Liver (tissue), 9 donors: Measurements from ENCODE around the gene THBD. TPM values are rescaled to one million over a fixed set of nuclear protein-coding genes. Genes with fewer than 3 reads are reported as not detected.

ENCODE experiments used
- DNase-seq: peaks from one replicate; pipeline ENCODE4 v3.0.0-alpha.2; 2017; ENCODE audit warnings: low spot score
- H3K27ac ChIP-seq, 2 donors: one replicate each; pipeline ENCODE4 v1.7.0; 2013; ENCODE audit warnings: inconsistent platforms in 2 of 2, low read length in 2 of 2, control low read depth in 1 of 2, low read depth in 1 of 2, mild to moderate bottlenecking in 1 of 2
- H3K27me3 ChIP-seq, 4 donors: one replicate each; pipeline versions ENCODE4 v1.6.1 to v1.7.0; 2013; ENCODE audit warnings: low read length in 3 of 4, inconsistent platforms in 1 of 4, mild to moderate bottlenecking in 1 of 4, moderate library complexity in 1 of 4; ENCODE audit not compliant: control insufficient read depth in 4 of 4, insufficient read depth in 4 of 4
- H3K36me3 ChIP-seq, 4 donors: one replicate each; pipeline versions ENCODE4 v1.6.1 to v1.7.0; 2013; ENCODE audit warnings: low read length in 3 of 4, mild to moderate bottlenecking in 3 of 4, low read depth in 1 of 4, moderate library complexity in 1 of 4; ENCODE audit not compliant: control insufficient read depth in 4 of 4, insufficient read depth in 3 of 4
- H3K4me1 ChIP-seq, 4 donors: one replicate each; pipeline versions ENCODE4 v1.6.1 to v1.7.0; 2013; ENCODE audit warnings: low read length in 3 of 4, mild to moderate bottlenecking in 3 of 4, moderate library complexity in 1 of 4; ENCODE audit not compliant: control insufficient read depth in 4 of 4, insufficient read depth in 4 of 4
- H3K4me3 ChIP-seq, 3 donors: one replicate each; pipeline versions ENCODE4 v1.6.1 to v1.7.0; 2013; ENCODE audit warnings: low read length in 3 of 3, control low read depth in 1 of 3, low read depth in 1 of 3, mild to moderate bottlenecking in 1 of 3
- H3K9ac ChIP-seq, 2 donors: one replicate each; pipeline ENCODE4 v1.7.0; 2013; ENCODE audit warnings: low read length in 2 of 2, mild to moderate bottlenecking in 2 of 2, moderate library complexity in 2 of 2, control low read depth in 1 of 2, low read depth in 1 of 2
- H3K9me3 ChIP-seq, 4 donors: one replicate each; pipeline versions ENCODE4 v1.6.1 to v1.7.0; 2013; ENCODE audit warnings: low read length in 3 of 4; ENCODE audit not compliant: control insufficient read depth in 4 of 4
- EGR1 ChIP-seq, 2 donors: IDR thresholded peaks; 2 replicates each; pipeline ENCODE4 v1.6.1; 2016 to 2018; ENCODE audit warnings: antibody characterized with exemption in 2 of 2, low read depth in 2 of 2
- FOXA1 ChIP-seq: IDR thresholded peaks from 2 replicates; pipeline ENCODE4 v1.6.1; 2016; ENCODE audit warnings: antibody characterized with exemption
- FOXA2 ChIP-seq: IDR thresholded peaks from 2 replicates; pipeline ENCODE4 v1.6.1; 2016; ENCODE audit warnings: antibody characterized with exemption
- GABPA ChIP-seq, 2 donors: IDR thresholded peaks in 1 of 2; conservative IDR thresholded peaks in 1 of 2; 2 replicates each; pipeline ENCODE4 v1.6.1; 2016; ENCODE audit warnings: antibody characterized with exemption in 2 of 2, mild to moderate bottlenecking in 1 of 2, moderate library complexity in 1 of 2
- HNF4A ChIP-seq, 2 donors: conservative IDR thresholded peaks; 2 replicates each; pipeline ENCODE4 v1.6.1; 2016; ENCODE audit warnings: antibody characterized with exemption in 2 of 2, mild to moderate bottlenecking in 2 of 2
- HNF4G ChIP-seq: IDR thresholded peaks from 2 replicates; pipeline ENCODE4 v1.6.1; 2016; ENCODE audit warnings: antibody characterized with exemption
- JUND ChIP-seq, 2 donors: IDR thresholded peaks; 2 replicates each; pipeline ENCODE4 v1.6.1; 2016; ENCODE audit warnings: antibody characterized with exemption in 2 of 2
- NR2F2 ChIP-seq: IDR thresholded peaks from 2 replicates; pipeline ENCODE4 v1.6.1; 2016; ENCODE audit warnings: antibody characterized with exemption
- RAD21 ChIP-seq, 2 donors: IDR thresholded peaks; 2 replicates each; pipeline ENCODE4 v1.6.1; 2016; ENCODE audit warnings: antibody characterized with exemption in 2 of 2, mild to moderate bottlenecking in 2 of 2
- RXRA ChIP-seq, 2 donors: IDR thresholded peaks; 2 replicates each; pipeline ENCODE4 v1.6.1; 2017 to 2018; ENCODE audit warnings: antibody characterized with exemption in 2 of 2, mild to moderate bottlenecking in 1 of 2
- SP1 ChIP-seq: IDR thresholded peaks from 2 replicates; pipeline ENCODE4 v1.6.1; 2018; ENCODE audit warnings: antibody characterized with exemption, mild to moderate bottlenecking
- TAF1 ChIP-seq: conservative IDR thresholded peaks from 2 replicates; pipeline ENCODE4 v1.6.1; 2016; ENCODE audit warnings: antibody characterized with exemption, mild to moderate bottlenecking
- YY1 ChIP-seq: IDR thresholded peaks from 2 replicates; pipeline ENCODE4 v1.6.1; 2016; ENCODE audit warnings: antibody characterized with exemption, mild to moderate bottlenecking
- WGBS: extraction: QIAGEN DNeasy Blood & Tissue Kit; methylation state at CpG from one replicate; pipeline ENCODE4 v1.1.7; 2013; 5-methylcytosine and 5-hydroxymethylcytosine counted together
- polyA plus RNA-seq, 2 donors: library from polyadenylated mRNA; stranded (reverse) in 1 of 2; unstranded in 1 of 2; fragments of 200-250 nt in 1 of 2; fragments of >200 nt in 1 of 2; fragmentation: Nextera tagmentation in 1 of 2; extraction: Ambion mirVana in 1 of 2; gene quantifications; one replicate each; pipeline versions ENCODE4 v1.2.1 to v1.2.3, GENCODE V29; 2013 to 2015
- total RNA-seq, 2 donors: library from RNA; depleted of rRNA; stranded (reverse); fragments of >200 nt; gene quantifications; one replicate each; pipeline ENCODE4 v1.2.3, GENCODE V29; 2014
- TF ChIP-seq, protein P1 (sequence below): IDR thresholded peaks from 2 replicates; pipeline ENCODE4 v1.6.1; 2016; ENCODE audit warnings: antibody characterized with exemption
- TF ChIP-seq, protein P2 (sequence below): IDR thresholded peaks from 2 replicates; pipeline ENCODE4 v1.6.1; 2016; ENCODE audit warnings: antibody characterized with exemption
- TF ChIP-seq, protein P3 (sequence below): IDR thresholded peaks from 2 replicates; pipeline ENCODE4 v1.6.1; 2016; ENCODE audit warnings: antibody characterized with exemption, mild to moderate bottlenecking
- TF ChIP-seq, protein P4 (sequence below): IDR thresholded peaks from 2 replicates; pipeline ENCODE4 v1.6.1; 2016; ENCODE audit warnings: antibody characterized with exemption
- TF ChIP-seq, protein P5 (sequence below): fragments of 150-350 bp; IDR thresholded peaks from 2 replicates; pipeline ENCODE4 v1.5.1; 2017; ENCODE audit warnings: improper control_type of control experiment, low read depth, low read length; ENCODE audit not compliant: missing input control
- donor health status: healthy.
- donor health status: healthy.
- donor health status: healthy.
- donor health status: healthy.
- donor health status: healthy.

Gene THBD
- total and polyA plus RNA-seq, 4 donors: 1.4 to 6.6 (median 3.1) TPM

DNA sequence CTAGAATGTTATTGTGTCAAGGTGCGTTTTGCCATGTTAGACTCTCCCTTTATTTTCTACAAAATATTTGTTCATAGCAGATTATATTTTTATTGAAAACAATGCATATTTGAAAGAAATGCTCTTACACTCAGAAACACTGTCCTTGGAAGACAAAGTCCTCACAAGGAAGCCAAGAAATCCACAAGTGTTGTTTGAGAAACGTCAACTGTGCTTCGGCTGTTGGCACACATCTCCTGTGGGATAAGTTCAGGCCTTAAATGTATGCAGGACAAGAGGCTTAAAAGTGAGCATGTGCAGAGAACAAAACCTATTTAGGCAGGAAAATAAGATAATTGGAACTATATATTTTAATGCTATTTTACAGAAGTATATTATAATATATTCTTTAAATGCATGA lies 9.5 kb upstream of the THBD start:
- Histone ChIP-seq H3K36me3 (no peaks in the 10 kb centered on the region), H3K4me1 (no peaks in the 10 kb centered on the region), H3K4me3 (no peak overlapping the region), H3K9me3 (peaks cover 0 to 5% (median 2%) of the 10 kb centered on the region in 4 donors), H3K9ac (no peak overlapping the region), H3K27ac (no peak overlapping the region), H3K27me3 (peaks cover 0 to 2% (median 0%) of the 10 kb centered on the region in 4 donors)
- TF ChIP-seq RAD21 (IDR thresholded peaks at IDR 0.05) (no peak), HNF4A (conservative IDR thresholded peaks at IDR 0.05) (no peak), HNF4G (no peak), YY1 (no peak), JUND (IDR thresholded peaks at IDR 0.05) (no peak), TAF1 (no peak), FOXA2 (no peak), RXRA (IDR thresholded peaks at IDR 0.05) (no peak), GABPA (IDR thresholded peaks at IDR 0.05 in 1 of 2, conservative IDR thresholded peaks at IDR 0.05 in 1 of 2) (no peak), SP1 (no peak), NR2F2 (no peak), FOXA1 (no peak), EGR1 (IDR thresholded peaks at IDR 0.05; ENCODE audit: low read depth in 2 of 2) (no peak)
- TF ChIP-seq, protein P1, sequence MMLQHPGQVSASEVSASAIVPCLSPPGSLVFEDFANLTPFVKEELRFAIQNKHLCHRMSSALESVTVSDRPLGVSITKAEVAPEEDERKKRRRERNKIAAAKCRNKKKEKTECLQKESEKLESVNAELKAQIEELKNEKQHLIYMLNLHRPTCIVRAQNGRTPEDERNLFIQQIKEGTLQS: no peak
- TF ChIP-seq, protein P2, sequence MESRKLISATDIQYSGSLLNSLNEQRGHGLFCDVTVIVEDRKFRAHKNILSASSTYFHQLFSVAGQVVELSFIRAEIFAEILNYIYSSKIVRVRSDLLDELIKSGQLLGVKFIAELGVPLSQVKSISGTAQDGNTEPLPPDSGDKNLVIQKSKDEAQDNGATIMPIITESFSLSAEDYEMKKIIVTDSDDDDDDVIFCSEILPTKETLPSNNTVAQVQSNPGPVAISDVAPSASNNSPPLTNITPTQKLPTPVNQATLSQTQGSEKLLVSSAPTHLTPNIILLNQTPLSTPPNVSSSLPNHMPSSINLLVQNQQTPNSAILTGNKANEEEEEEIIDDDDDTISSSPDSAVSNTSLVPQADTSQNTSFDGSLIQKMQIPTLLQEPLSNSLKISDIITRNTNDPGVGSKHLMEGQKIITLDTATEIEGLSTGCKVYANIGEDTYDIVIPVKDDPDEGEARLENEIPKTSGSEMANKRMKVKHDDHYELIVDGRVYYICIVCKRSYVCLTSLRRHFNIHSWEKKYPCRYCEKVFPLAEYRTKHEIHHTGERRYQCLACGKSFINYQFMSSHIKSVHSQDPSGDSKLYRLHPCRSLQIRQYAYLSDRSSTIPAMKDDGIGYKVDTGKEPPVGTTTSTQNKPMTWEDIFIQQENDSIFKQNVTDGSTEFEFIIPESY: no peak
- TF ChIP-seq, protein P3, sequence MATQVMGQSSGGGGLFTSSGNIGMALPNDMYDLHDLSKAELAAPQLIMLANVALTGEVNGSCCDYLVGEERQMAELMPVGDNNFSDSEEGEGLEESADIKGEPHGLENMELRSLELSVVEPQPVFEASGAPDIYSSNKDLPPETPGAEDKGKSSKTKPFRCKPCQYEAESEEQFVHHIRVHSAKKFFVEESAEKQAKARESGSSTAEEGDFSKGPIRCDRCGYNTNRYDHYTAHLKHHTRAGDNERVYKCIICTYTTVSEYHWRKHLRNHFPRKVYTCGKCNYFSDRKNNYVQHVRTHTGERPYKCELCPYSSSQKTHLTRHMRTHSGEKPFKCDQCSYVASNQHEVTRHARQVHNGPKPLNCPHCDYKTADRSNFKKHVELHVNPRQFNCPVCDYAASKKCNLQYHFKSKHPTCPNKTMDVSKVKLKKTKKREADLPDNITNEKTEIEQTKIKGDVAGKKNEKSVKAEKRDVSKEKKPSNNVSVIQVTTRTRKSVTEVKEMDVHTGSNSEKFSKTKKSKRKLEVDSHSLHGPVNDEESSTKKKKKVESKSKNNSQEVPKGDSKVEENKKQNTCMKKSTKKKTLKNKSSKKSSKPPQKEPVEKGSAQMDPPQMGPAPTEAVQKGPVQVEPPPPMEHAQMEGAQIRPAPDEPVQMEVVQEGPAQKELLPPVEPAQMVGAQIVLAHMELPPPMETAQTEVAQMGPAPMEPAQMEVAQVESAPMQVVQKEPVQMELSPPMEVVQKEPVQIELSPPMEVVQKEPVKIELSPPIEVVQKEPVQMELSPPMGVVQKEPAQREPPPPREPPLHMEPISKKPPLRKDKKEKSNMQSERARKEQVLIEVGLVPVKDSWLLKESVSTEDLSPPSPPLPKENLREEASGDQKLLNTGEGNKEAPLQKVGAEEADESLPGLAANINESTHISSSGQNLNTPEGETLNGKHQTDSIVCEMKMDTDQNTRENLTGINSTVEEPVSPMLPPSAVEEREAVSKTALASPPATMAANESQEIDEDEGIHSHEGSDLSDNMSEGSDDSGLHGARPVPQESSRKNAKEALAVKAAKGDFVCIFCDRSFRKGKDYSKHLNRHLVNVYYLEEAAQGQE: no peak
- TF ChIP-seq, protein P4, sequence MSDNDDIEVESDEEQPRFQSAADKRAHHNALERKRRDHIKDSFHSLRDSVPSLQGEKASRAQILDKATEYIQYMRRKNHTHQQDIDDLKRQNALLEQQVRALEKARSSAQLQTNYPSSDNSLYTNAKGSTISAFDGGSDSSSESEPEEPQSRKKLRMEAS: no peak
- TF ChIP-seq, protein P5, sequence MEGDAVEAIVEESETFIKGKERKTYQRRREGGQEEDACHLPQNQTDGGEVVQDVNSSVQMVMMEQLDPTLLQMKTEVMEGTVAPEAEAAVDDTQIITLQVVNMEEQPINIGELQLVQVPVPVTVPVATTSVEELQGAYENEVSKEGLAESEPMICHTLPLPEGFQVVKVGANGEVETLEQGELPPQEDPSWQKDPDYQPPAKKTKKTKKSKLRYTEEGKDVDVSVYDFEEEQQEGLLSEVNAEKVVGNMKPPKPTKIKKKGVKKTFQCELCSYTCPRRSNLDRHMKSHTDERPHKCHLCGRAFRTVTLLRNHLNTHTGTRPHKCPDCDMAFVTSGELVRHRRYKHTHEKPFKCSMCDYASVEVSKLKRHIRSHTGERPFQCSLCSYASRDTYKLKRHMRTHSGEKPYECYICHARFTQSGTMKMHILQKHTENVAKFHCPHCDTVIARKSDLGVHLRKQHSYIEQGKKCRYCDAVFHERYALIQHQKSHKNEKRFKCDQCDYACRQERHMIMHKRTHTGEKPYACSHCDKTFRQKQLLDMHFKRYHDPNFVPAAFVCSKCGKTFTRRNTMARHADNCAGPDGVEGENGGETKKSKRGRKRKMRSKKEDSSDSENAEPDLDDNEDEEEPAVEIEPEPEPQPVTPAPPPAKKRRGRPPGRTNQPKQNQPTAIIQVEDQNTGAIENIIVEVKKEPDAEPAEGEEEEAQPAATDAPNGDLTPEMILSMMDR: no peak
- DNase-seq: no peak
- WGBS: 88% methylated on average over 3 of the region's 3 CpGs
